Pancreas (tissue), 10 donors: Measurements from ENCODE around the gene TRA2A. TPM values are rescaled to one million over a fixed set of nuclear protein-coding genes. Genes with fewer than 3 reads are reported as not detected.

Experiments used
- ATAC-seq, 4 donors: fragments of 200-7000 bp; cut with Tn5 transposase; one replicate each; pipeline versions ENCODE4 v1.8.0 to v1.9.1; 2020; ENCODE audit warnings: mild to moderate bottlenecking in 4 of 4, moderate library complexity in 4 of 4
- DNase-seq, 6 donors: peaks; one replicate each; pipeline ENCODE4 v3.0.0-alpha.2; 2020
- FAIRE-seq: peaks from 2 replicates; lab custom pipeline; 2012; peaks lifted over from hg19 to GRCh38; lab: Jason Lieb, UNC
- H3K27ac ChIP-seq, 4 donors: fragments of 200-600 bp; sonication (generic); 1 replicate in 3 of 4; 2 replicates in 1 of 4; pipeline versions ENCODE4 v1.5.0 to v1.8.0; 2020
- H3K27me3 ChIP-seq, 4 donors: fragments of 200-600 bp; one replicate each; pipeline ENCODE4 v1.8.0; 2021
- H3K36me3 ChIP-seq, 3 donors: fragments of 200-600 bp; sonication (generic) in 1 of 3; one replicate each; pipeline versions ENCODE4 v1.5.0 to v1.8.0; 2020 to 2021
- H3K4me1 ChIP-seq, 3 donors: fragments of 200-600 bp; one replicate each; pipeline ENCODE4 v1.8.0; 2021
- H3K4me3 ChIP-seq, 4 donors: fragments of 200-600 bp; sonication (generic) in 2 of 4; one replicate each; pipeline versions ENCODE4 v1.5.0 to v1.8.0; 2020 to 2021
- H3K9me3 ChIP-seq, 4 donors: fragments of 200-600 bp; one replicate each; pipeline ENCODE4 v1.8.0; 2021
- WGBS, 2 donors: extraction: QIAGEN DNeasy Blood & Tissue Kit; methylation state at CpG; one replicate each; pipeline ENCODE4 v1.1.7; 2013; 5-methylcytosine and 5-hydroxymethylcytosine counted together
- intact Hi-C, 3 donors: fragments of 100-400 bp; cut with DNase I; formaldehyde crosslinking; loops; one replicate each; pipeline versions ENCODE4 v1.11.1 to v1.14.2; 2022
- polyA plus RNA-seq, 2 donors: library from polyadenylated mRNA; stranded (reverse); fragments of 200-250 nt; gene quantifications; one replicate each; pipeline ENCODE4 v1.2.3, GENCODE V29; 2013
- total RNA-seq, 6 donors: library from RNA; stranded (reverse); fragmentation: NEBNext Ultra II Directional in 4 of 6; extraction: Animal tissue kit (Norgen Biotek cat#: 25700) in 4 of 6; gene quantifications; one replicate each; pipeline versions ENCODE4 v1.2.1 to v1.2.4, GENCODE V29; 2021 to 2023
- TF ChIP-seq, protein P1 (sequence below), 4 donors: fragments of 200-600 bp; sonication (generic) in 3 of 4; IDR thresholded peaks; one replicate each; pipeline versions ENCODE4 v1.5.0 to v1.8.0; 2021; ENCODE audit warnings: antibody characterized with exemption in 4 of 4
- donor health status: healthy with polysubstance abuse.
- donor health status: DM: no; HTN: no; CAD: no; lungs with moderate emphysema.
- donor health status: DM: no; HTN: no; CAD: no.
- donor health status: control.
- donor health status: control.
- donor health status: Bipolar disorder and iron deficiency.
- donor health status: DM: yes; HTN: yes; CAD: no.
- donor health status: DM: no; HTN: no; CAD: no.
- donor health status: DM: no; HTN: no; CAD: no.
- donor health status: DM: yes; HTN: yes; CAD: no.

Gene TRA2A
- total and polyA plus RNA-seq, 8 donors = 19.1 to 63.6 (median 28.4) TPM

DNA sequence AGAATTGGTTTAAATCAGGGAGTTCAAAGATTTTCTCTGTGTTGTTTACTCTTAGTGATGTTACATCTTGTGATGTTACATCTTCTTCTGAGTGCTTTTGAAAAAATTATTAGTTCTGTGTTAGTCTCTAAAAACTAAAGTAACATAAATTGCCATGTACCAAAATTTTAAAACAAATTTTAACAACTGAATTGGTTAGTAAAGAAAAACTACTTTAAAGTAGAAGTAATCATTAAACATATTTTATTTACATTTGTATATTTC lies 56.3 kb downstream of the TRA2A start:
- H3K36me3 ChIP-seq = no peaks in the 10 kb centered on the region
- TF ChIP-seq, protein P1, sequence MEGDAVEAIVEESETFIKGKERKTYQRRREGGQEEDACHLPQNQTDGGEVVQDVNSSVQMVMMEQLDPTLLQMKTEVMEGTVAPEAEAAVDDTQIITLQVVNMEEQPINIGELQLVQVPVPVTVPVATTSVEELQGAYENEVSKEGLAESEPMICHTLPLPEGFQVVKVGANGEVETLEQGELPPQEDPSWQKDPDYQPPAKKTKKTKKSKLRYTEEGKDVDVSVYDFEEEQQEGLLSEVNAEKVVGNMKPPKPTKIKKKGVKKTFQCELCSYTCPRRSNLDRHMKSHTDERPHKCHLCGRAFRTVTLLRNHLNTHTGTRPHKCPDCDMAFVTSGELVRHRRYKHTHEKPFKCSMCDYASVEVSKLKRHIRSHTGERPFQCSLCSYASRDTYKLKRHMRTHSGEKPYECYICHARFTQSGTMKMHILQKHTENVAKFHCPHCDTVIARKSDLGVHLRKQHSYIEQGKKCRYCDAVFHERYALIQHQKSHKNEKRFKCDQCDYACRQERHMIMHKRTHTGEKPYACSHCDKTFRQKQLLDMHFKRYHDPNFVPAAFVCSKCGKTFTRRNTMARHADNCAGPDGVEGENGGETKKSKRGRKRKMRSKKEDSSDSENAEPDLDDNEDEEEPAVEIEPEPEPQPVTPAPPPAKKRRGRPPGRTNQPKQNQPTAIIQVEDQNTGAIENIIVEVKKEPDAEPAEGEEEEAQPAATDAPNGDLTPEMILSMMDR (IDR thresholded peaks at IDR 0.05) = no peak
- no peak for DNase-seq
- H3K4me3 ChIP-seq = no peak overlapping the region
- H3K9me3 ChIP-seq = no peaks in the 10 kb centered on the region
- no peak for FAIRE-seq
- intact Hi-C loops = no loop called here
- no peak overlapping the region for H3K27ac ChIP-seq
- H3K4me1 ChIP-seq = peaks cover 0 to 13% (median 0%) of the 10 kb centered on the region in 3 donors
- H3K27me3 ChIP-seq = peaks cover 38 to 96% (median 66%) of the 10 kb centered on the region in 4 donors
- no peak for ATAC-seq

DNA sequence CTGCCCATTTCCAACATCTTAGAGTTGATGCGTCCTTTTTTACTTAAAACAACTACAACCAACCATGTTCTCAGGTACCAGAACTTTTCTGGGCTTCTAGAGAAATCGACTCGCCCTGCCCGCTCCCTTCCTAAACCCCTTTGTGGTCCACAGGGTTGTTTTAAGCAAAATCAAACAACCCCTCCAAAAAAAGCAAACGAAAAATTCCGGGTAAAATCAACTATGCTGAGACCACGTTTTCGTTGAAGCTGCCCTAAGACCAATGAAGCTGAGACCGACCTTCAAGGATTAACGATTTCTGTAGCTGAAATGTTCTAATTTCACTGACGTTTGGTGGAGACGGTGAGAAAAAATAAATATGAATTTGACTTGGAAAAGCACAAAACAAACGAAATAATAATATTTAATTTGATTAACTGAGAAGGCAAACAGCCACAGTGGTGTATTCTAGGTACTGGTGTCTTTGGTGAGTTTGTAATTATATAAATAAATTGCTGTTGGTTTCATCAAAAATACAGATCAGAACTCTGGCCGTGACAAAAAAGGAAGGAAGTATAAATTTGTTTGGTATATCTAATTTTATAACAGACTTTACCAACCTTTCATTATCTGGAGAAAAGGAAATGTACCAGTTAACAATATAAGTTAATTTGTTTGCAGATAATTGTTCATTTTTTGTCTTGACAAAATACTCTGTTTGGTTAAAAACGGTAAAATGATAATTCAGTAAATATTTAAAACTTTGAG lies 56.8 kb downstream of the TRA2A start:
- Histone ChIP-seq H3K9me3 (no peaks in the 10 kb centered on the region), H3K27me3 (peaks cover 38 to 99% (median 68%) of the 10 kb centered on the region in 4 donors), H3K4me3 (no peak overlapping the region), H3K36me3 (no peaks in the 10 kb centered on the region), H3K27ac (no peak overlapping the region), H3K4me1 (peaks cover 0 to 14% (median 0%) of the 10 kb centered on the region in 3 donors)
- 5 to 6% methylated on average over 15 of the region's 15 CpGs for WGBS, 2 donors
- ATAC-seq (no peak), DNase-seq (no peak), FAIRE-seq (no peak)
- TF ChIP-seq, protein P1 (IDR thresholded peaks at IDR 0.05) = no peak
- intact Hi-C loops = no loop called here

GRCh38 chr7:23474094-23474828 lies 57.5 kb downstream of the TRA2A start:
- H3K36me3 ChIP-seq = no peaks in the 10 kb centered on the region
- peak overlapping the region in 1 of 4 donors; percentile 11 for H3K4me3 ChIP-seq
- intact Hi-C loops = no loop called here
- DNase-seq = peak in 4 of 6 donors; percentile 30 to 78 (median 62)
- no peak overlapping the region for H3K27ac ChIP-seq
- peaks cover 38 to 96% (median 69%) of the 10 kb centered on the region in 4 donors for H3K27me3 ChIP-seq
- WGBS, 2 donors = 2 to 5% methylated on average over 65 to 66 of the region's 66 CpGs
- no peak for FAIRE-seq
- no peaks in the 10 kb centered on the region for H3K9me3 ChIP-seq
- TF ChIP-seq, protein P1 (IDR thresholded peaks at IDR 0.05) = no peak
- ATAC-seq = peak; percentile 34 to 78 (median 72)
- H3K4me1 ChIP-seq = peaks cover 0 to 21% (median 4%) of the 10 kb centered on the region in 3 donors

DNA sequence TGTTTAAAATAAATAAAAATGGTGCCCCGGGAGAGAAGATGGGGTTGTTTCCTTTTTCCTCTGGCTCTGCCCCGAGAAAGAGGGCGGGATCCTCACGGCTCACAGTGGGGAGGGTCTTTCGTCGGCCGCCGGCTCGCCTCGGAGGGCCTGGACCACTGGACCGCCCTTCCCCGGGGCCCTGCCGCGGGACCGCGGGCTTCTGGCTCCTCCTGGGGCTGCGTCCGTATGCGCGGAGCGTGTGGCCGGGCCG lies 58.0 kb downstream of the TRA2A start:
- no peak for ATAC-seq
- H3K27ac ChIP-seq = no peak overlapping the region
- H3K9me3 ChIP-seq = no peaks in the 10 kb centered on the region
- H3K4me1 ChIP-seq = peaks cover 0 to 26% (median 9%) of the 10 kb centered on the region in 3 donors
- H3K36me3 ChIP-seq = no peaks in the 10 kb centered on the region
- FAIRE-seq = no peak
- peaks cover 38 to 91% (median 69%) of the 10 kb centered on the region in 4 donors for H3K27me3 ChIP-seq
- H3K4me3 ChIP-seq = peak overlapping the region in 1 of 4 donors; percentile 11
- 5 to 6% methylated on average over 21 to 23 of the region's 23 CpGs for WGBS, 2 donors
- TF ChIP-seq, protein P1 (IDR thresholded peaks at IDR 0.05) = no peak
- no peak for DNase-seq
- intact Hi-C loops = no loop called here
